ENCODE results near the gene CFAP46. TPM values are rescaled to one million over a fixed set of nuclear protein-coding genes. Genes with fewer than 3 reads are reported as not detected.

Gene CFAP46
- polyA plus RNA-seq (2.6 and 3.5 TPM in 2 replicates), polyA minus RNA-seq (3.2 and 3.7 TPM in 2 replicates)

- H3K9me2 ChIP-seq (ENCODE audit: insufficient read depth, low read length): no peaks in the 10 kb centered on the region
- no peaks in the 10 kb centered on the region for H3F3A ChIP-seq (ENCODE audit: insufficient read depth, low read length, poor library complexity, severe bottlenecking)
- no peaks in the 10 kb centered on the region for H3K27me3 ChIP-seq (ENCODE audit: insufficient read depth, low read depth, low read length)
- no peak within 1 kb of the TSS for H3K27ac ChIP-seq (ENCODE audit: low read length)
- no peaks in the 10 kb centered on the region for H4K20me1 ChIP-seq (ENCODE audit: insufficient read depth)
- peak within 1 kb of the TSS; percentile 52 for H3K9ac ChIP-seq (ENCODE audit: low read length)
- H2AFZ ChIP-seq (ENCODE audit: low read depth, low read length): peak within 1 kb of the TSS; percentile 3
- no peaks in the 10 kb centered on the region for H3K36me3 ChIP-seq (ENCODE audit: insufficient read depth, low read length)
- no peak within 1 kb of the TSS for H3K4me2 ChIP-seq (ENCODE audit: low read length)
- H3K79me2 ChIP-seq (replicated peaks; ENCODE audit: insufficient read depth, low read length): no peaks in the 10 kb centered on the region
- TF ChIP-seq EP300 (conservative IDR thresholded peaks at IDR 0.05; ENCODE audit: poor library complexity, severe bottlenecking) (peak; percentile 31), POLR2AphosphoS5 (IDR thresholded peaks at IDR 0.05) (no peak), TAF1 (IDR thresholded peaks at IDR 0.05; ENCODE audit: low read depth) (no peak), SMC3 (conservative IDR thresholded peaks at IDR 0.05; ENCODE audit: poor library complexity) (peak; percentile 13), MXI1 (conservative IDR thresholded peaks at IDR 0.05; ENCODE audit: poor library complexity, severe bottlenecking) (peak; percentile 65)
- TF ChIP-seq, protein P1, sequence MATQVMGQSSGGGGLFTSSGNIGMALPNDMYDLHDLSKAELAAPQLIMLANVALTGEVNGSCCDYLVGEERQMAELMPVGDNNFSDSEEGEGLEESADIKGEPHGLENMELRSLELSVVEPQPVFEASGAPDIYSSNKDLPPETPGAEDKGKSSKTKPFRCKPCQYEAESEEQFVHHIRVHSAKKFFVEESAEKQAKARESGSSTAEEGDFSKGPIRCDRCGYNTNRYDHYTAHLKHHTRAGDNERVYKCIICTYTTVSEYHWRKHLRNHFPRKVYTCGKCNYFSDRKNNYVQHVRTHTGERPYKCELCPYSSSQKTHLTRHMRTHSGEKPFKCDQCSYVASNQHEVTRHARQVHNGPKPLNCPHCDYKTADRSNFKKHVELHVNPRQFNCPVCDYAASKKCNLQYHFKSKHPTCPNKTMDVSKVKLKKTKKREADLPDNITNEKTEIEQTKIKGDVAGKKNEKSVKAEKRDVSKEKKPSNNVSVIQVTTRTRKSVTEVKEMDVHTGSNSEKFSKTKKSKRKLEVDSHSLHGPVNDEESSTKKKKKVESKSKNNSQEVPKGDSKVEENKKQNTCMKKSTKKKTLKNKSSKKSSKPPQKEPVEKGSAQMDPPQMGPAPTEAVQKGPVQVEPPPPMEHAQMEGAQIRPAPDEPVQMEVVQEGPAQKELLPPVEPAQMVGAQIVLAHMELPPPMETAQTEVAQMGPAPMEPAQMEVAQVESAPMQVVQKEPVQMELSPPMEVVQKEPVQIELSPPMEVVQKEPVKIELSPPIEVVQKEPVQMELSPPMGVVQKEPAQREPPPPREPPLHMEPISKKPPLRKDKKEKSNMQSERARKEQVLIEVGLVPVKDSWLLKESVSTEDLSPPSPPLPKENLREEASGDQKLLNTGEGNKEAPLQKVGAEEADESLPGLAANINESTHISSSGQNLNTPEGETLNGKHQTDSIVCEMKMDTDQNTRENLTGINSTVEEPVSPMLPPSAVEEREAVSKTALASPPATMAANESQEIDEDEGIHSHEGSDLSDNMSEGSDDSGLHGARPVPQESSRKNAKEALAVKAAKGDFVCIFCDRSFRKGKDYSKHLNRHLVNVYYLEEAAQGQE (IDR thresholded peaks at IDR 0.05; ENCODE audit: borderline replicate concordance): peak; percentile 32
- peak within 1 kb of the TSS; percentile 71 for H3K4me3 ChIP-seq (ENCODE audit: low read length)
- H3K9me3 ChIP-seq (ENCODE audit: low read length): no peaks in the 10 kb centered on the region
These were observed at the start of gene CFAP46 for GRCh38 chr10:132942101-132943057. Gene CFAP46, minus strand, starts transcription at chr10:132942570. Its CDS starts 86 bp downstream, at chr10:132942484.

GRCh38 chr10:132991706-132992432 is 49.5 kb upstream of the CFAP46 start:
- Histone ChIP-seq H3K9me2 (ENCODE audit: insufficient read depth, low read length) (no peaks in the 10 kb centered on the region), H3K9ac (ENCODE audit: low read length) (no peak overlapping the region), H3K4me3 (ENCODE audit: low read length) (no peak overlapping the region), H3K27me3 (ENCODE audit: insufficient read depth, low read depth, low read length) (no peaks in the 10 kb centered on the region), H2AFZ (ENCODE audit: low read depth, low read length) (no peak overlapping the region), H3K9me3 (ENCODE audit: low read length) (no peaks in the 10 kb centered on the region), H3K36me3 (ENCODE audit: insufficient read depth, low read length) (no peaks in the 10 kb centered on the region), H3K27ac (ENCODE audit: low read length) (no peak overlapping the region), H3K4me2 (ENCODE audit: low read length) (no peak overlapping the region), H3F3A (ENCODE audit: insufficient read depth, low read length, poor library complexity, severe bottlenecking) (no peaks in the 10 kb centered on the region), H3K79me2 (replicated peaks; ENCODE audit: insufficient read depth, low read length) (no peaks in the 10 kb centered on the region), H4K20me1 (ENCODE audit: insufficient read depth) (no peaks in the 10 kb centered on the region)
- TF ChIP-seq, protein P2, sequence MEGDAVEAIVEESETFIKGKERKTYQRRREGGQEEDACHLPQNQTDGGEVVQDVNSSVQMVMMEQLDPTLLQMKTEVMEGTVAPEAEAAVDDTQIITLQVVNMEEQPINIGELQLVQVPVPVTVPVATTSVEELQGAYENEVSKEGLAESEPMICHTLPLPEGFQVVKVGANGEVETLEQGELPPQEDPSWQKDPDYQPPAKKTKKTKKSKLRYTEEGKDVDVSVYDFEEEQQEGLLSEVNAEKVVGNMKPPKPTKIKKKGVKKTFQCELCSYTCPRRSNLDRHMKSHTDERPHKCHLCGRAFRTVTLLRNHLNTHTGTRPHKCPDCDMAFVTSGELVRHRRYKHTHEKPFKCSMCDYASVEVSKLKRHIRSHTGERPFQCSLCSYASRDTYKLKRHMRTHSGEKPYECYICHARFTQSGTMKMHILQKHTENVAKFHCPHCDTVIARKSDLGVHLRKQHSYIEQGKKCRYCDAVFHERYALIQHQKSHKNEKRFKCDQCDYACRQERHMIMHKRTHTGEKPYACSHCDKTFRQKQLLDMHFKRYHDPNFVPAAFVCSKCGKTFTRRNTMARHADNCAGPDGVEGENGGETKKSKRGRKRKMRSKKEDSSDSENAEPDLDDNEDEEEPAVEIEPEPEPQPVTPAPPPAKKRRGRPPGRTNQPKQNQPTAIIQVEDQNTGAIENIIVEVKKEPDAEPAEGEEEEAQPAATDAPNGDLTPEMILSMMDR (IDR thresholded peaks at IDR 0.05; ENCODE audit: poor library complexity, severe bottlenecking): no peak
- TF ChIP-seq EP300 (conservative IDR thresholded peaks at IDR 0.05; ENCODE audit: poor library complexity, severe bottlenecking): no peak
- no peak for TF ChIP-seq SMC3 (conservative IDR thresholded peaks at IDR 0.05; ENCODE audit: poor library complexity)
- TF ChIP-seq EZH2 (IDR thresholded peaks at IDR 0.05; ENCODE audit: borderline replicate concordance, insufficient read depth, low read length, poor library complexity, severe bottlenecking): no peak
- TF ChIP-seq TAF1 (IDR thresholded peaks at IDR 0.05; ENCODE audit: low read depth): no peak
- no peak for TF ChIP-seq RAD21 (conservative IDR thresholded peaks at IDR 0.05)
- TF ChIP-seq POLR2AphosphoS5 (IDR thresholded peaks at IDR 0.05): no peak
- TF ChIP-seq, protein P1 (IDR thresholded peaks at IDR 0.05; ENCODE audit: borderline replicate concordance): no peak
- no peak for TF ChIP-seq MXI1 (conservative IDR thresholded peaks at IDR 0.05; ENCODE audit: poor library complexity, severe bottlenecking)

Measured in neural cell (in vitro differentiated cells).